Activated T-helper 1 cell treated with Interleukin-2 at 50 U/mL for 16 hours (primary cell): Measurements from ENCODE around the gene PTGR1.
"Not testable (repeated sequence)": the region's sequence is repeated elsewhere in the genome, so short reads cannot be mapped to it uniquely, and the experiment has no call there.

Experiments
- DNase-seq: peaks from one replicate; pipeline ENCODE4 v3.0.0-alpha.2; 2020; ENCODE audit warnings: low read depth

PTGR1 gene

DNA sequence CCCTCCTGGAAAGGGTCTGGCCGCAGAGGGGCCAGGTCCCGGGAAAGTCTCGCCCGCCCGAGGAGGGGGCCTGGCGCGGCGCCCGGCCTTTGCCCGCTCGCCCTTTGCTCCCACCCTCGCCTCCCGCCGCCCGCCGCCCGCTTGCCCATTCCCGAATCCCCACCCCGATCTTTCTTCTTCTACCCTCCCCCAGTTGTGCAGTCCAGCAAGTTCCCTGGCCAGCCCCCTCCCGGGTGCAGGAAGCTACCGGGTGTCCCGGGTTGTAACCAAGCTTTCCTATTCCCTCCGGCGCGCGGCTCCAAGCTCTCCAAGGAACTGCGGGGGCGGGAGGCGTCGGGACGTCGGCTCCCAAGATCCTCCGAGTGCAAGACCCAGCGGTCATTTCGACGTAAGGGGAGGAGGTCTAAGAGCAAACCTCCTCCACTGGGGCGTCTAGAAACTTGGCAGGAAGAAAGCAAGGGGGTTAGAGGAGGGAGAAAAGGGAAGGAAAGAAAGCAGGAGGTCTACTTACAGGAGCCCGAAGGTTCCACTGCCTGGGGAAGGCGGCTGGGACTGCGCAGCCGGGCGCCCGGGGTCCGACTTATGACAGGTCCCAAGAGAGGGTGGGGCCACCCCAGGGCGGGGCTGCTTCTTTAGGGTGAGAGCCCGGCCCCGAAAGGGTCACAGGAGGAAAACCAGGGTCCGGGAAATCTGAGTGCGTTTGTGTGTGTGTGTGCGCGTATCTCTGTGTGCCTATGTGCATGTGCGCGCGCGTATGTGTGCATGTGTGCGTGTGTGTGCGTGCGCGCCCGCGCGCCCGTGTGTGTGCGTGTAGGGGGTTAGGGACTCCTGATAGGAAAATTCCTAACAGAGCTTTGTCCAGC, at the start of gene PTGR1:
PTGR1 (minus strand) TSS at position 556 of the 863 bp plus-strand sequence. CDS start 2,225 bp downstream, outside the sequence.
- no peak for DNase-seq

DNA sequence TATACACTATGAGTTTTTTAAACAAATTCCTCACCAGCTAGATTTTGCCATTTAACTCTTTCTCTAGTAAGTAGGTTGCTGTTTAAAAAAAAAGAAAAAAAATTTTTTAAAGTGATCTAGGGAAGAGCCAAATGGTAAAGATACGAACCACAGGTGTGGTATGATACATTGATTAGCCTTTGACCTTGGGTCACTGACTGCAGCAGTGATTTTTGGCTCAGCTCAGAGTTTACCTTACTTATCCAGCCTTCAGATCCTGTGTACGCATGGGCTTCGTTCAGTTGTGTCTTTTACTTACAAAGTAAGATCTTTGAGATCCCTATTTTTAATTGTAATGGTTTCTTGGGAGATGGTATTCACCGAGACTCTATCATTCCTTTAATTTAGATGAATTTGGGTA, 49.6 kb upstream of the PTGR1 start:
- DNase-seq = no peak

DNA sequence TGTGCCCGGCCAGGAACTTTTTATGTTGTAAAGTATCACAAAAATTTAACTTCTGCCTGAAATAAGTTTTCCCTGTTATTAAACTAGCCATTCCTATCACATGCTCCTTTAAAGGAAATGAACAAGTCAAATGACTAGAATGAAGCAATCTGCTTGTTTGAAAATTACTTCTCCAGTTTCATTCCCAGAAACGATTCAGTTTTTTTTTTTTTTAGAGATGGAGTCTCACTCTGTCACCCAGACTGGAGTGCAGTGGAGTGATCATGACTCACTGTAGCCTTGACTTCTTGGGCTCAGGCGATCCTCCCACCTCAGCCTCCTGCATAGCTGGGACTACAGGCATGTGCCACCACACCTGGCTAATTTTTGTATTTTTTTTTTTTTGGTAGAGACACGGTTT, 48.6 kb upstream of the PTGR1 start:
- no peak for DNase-seq

DNA sequence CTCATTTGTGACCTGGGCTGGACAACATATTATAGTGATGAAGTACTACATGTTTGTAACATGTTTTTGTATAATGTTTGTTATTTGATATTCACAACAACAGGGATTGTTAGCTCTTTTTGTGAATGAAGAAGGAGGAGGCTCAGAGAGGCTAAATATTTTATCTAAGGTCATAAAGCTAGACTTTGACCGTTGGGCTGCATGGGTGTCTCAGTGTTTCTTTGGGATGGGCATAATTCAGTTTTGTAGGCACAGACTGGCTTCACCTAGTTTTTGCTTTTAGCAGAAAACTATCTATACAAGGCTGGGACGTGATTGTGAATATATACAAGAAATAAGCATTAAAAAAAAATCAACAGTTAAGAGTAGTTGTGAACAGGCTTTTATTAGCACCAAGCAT, 47.0 kb upstream of the PTGR1 start:
- DNase-seq = no peak

DNA sequence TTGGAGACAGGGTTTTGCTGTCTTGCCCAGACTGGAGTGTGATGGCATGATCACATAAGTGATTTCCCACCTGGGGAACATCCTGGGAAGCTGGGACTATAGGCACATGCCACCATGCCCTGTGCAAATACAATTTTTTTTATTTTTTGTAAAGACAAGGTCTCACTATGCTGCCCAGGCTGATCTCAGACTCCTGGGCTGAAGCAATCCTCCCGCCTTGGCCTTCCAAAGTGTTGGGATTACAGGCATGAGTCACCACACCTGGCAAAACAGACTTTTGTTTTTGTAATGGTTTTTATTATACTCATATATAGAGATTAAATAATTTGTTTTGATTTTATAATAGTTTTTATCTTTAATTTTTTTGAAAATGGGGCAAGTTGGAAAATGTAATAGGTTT, 46.4 kb upstream of the PTGR1 start:
- no peak for DNase-seq

DNA sequence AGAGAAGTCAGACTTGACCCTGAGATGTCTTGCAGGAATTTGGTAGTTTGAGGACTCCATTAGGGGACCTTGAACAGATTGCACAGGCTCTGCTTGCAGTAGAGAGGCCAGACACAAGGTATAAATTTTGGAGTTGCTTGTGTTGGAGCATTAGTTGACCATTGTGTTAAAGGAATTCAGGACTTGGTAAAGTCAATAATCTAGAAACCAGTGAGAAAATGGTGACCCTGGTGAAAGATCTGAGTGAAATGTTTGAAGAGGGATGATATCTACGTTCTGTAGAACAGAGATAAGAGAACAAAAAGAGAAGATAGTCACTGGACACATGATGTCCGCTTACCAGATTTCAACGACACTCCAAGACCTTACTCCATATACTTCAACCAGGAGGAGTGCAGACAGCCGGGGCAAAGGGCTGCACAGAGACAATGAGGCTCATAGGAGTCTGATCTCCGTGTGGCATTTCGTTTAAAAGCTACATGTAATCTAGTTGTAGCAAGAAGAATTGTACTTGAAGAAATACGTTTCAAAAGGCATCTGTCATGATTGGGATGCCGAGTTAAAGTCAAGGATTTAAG, 44.8 kb upstream of the PTGR1 start:
- DNase-seq = no peak

DNA sequence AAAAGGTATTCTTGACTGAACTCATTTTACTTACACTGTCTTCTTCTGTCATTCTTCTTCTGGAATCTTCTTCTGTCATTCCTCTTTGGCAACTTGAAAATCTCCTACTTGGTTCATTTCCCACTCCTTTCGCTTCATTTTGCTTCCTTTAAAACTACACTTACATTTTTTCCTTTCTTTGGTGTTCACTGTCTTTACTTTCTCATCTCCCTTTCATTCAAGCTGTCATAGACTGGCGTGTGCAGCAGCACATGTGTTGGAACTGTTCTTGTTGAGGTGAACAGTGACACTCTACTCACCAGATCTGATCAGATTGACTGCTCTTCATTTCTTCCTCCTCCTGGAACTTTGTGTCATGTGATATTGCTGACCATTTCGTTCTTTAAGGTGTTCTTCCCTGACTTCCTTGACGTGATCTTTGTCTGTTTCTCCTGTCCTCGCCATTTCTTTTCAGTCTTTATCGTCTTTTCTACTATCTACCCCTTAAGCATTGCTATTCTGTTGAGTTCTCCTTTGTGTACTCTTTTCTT, 38.0 kb upstream of the PTGR1 start:
- DNase-seq = no peak

DNA sequence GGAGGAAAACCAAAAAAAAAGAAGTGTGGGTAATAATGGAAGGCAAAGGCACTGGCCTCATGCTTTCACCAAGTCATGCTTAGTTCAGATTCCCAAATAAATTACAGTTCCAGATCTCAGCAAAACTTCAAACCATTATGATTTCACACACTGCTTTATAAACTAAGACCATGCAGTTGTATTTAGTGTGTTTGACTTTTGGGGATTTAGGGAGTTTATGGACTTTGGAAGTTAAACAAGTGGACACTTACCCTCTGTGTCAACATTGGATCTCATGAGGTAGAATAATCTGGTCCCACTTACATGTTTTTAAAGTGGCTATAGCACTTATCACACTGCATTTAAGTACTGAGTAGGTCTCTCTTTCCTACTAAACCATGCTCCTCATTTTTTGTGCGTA, 35.4 kb upstream of the PTGR1 start:
- DNase-seq = no peak

DNA sequence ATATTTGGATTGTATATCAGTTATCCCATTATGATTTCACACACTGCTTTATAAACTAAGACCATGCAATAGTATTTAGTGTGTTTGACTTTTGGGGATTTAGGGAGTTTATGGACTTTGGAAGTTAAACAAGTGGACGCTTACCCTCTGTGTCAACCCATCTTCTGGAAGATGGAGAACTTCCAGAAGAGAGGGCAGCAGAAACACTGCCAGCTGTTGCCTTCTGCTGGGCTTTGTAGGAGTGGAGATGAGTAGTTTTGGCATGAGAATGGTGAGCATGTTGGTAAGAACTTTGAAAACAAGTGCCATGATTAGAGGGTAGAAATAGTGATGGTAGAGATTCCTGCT, 33.9 kb upstream of the PTGR1 start:
- DNase-seq = no peak

DNA sequence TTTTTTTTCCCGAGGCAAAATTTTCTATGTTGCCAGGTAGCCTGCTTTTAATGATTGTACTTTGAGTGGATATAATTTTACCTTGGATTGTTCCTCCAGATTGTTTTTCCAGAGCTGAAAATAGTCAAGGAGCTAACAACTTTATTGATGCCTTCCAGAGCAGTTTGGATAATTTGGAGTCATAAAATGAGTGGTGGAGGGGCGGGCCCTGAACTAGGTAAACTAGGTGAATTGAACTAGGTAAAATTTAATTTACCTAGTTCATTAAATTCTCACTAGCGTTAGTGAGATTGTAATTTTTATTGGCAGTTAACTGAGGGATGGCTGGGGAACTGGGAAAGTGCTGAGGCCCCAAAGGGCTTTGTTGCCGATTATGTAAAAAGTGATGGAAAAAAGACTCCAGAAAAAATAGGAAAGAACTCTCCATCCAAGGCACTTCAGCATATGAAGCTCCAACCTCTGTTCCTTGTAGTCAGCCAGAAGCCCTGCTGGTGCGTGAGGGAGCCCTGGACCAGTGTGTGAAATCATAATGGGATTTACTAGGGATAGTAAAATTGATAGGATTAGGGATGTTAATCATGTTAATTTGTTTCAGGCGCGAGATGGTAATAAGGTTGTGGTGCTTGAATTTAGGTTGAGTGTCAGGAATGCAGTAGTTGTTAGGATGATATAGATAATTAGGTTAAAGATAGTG, 33.4 kb upstream of the PTGR1 start:
- DNase-seq = no peak

DNA sequence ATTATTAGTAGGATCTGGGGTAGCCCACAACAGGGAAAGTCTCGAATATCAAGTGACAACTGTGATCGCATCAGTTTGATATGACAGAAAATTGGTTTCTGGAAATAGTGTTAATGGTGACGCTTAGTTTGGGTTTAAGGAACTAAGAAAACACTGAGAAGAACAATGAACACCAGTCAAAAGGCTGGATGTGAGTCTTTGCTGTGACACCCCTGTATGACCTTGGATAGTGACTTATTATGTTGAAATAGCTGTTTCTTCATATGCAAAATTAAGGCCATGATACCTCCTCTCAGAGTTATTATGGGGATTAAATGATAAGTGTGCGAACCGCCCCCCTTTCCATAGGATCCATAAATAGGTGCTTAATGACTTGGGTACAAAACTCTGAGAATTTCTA, 32.6 kb upstream of the PTGR1 start:
- no peak for DNase-seq

DNA sequence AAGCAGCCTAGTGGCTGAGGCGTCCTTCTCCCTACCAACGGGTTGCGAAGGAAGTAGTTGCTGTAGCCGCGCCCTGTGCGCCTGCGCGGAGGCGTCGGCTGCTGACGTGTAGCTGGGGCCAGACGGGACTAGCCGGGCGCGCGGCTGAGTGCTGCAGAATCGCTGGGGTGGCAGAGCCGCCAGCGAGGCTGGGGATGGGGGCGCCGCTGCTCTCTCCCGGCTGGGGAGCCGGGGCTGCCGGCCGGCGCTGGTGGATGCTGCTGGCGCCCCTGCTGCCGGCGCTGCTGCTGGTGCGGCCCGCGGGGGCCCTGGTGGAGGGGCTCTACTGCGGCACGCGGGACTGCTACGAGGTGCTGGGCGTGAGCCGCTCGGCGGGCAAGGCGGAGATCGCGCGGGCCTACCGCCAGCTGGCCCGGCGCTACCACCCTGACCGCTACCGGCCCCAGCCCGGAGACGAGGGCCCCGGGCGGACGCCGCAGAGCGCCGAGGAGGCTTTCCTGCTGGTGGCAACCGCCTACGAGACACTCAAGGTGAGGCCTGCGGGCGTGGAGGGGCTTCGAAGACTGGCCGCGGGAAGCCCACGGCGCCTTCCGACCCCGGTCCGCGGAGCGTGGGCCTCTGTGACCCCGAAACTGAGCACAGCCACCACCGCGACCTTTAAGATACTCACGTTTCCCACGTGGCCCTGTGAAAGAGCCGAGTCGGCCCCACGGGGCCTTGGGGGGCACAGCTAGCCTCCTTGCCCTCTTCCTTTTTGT, 31.9 kb upstream of the PTGR1 start, which contains the start of gene DNAJC25:
DNAJC25 (plus strand) TSS at position 121 of the 758 bp plus-strand sequence; CDS start at position 195, 74 bp downstream.
- peak; percentile 95 for DNase-seq

DNA sequence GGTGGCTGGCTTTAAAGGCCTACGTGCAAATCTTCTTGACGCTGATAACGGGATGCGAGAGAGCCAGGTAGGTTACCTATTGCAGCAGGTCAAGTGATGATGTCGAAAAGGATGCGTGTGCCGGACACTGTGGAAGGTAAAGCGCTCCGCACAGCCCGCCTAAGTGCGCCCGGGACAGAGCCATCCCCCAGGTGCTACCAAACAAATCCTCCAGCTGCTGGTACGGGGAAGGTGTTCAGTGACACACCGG, 31.4 kb upstream of the PTGR1 start:
- DNase-seq = no peak

DNA sequence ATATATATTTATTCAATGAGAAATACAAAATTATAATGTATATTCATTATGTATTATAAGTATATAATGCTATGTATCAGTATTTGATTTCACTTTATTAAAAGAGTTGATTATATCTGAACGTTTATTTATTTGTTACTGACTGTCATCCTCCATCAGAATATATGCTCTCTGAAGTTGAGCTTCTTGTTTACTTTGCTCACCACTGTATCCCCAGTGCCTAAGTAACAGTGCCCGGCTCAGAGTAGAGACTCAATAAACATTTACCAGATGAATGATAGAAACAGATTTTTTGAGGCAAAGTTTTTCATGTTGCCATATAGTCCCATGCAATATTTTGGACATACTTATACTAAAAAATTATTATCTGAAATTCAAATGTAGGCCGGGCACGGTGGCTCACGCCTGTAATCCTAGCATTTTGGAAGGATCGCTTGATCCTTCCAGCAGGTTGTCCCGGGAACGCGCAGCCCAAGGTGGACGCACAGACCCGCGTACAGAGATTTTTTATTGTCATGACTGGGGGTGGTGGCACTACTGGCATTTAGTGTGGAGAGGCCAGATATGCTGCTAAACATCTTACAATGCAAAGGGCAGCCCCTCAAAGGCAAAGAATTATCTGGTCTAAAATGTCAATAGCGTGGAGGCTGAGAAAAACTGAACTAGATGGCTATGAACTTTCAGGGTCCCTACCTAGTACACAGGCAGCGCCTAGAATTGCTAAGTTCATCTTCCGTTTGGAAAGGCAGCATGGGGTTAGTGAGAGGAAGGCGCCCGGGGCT, 30.9 kb upstream of the PTGR1 start:
- no peak for DNase-seq

DNA sequence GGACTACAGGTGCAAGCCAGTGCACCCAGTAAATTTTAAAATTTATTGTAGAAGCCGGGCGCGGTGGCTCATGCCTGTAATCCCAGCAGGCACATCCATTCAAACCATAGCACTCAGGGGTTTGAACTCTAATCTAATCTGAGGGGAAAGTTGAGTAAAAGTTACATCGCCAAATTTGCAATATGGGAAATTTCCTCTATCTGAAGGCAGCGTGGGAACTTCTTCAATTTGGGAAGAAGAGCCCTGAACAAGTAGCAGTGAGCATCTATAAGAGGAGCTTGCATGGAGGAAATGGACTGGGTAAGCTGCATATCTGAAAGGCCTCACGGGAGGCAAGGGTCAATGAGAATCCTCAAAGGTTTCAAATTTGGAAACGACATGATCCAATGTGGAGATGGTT, 29.0 kb upstream of the PTGR1 start:
- DNase-seq = no peak

DNA sequence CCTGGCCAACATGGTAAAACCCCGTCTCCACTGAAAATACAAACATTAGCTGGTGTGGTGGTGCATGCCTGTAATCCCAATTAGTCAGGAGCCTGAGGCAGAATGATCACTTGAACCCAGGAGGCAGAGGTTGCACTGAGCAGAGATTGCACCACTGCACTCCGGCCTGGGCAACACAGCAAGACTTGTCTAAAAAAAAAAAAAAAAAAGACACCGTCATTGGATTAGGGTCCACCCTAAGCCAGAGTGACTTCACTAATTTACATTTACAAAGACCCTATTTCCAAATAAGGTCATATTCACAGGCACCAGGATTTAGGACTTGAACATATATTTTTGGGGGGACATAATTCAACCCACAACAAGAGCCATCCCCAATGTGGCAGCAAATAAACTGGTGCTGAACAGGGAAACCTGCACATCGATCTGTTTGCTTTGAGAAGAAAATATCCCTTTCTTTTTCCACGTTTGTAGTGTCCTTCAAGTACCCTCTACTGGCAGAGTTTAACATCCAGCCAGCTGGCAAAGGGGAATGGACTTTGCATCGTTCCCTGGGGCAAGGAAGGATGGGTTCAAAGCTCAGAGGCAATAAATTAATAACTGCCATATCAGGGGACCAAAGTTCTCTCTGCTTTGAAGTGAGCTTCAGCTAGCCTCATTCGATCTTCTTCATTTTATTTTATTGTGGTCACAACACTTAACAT, 28.0 kb upstream of the PTGR1 start:
- DNase-seq = no peak

DNA sequence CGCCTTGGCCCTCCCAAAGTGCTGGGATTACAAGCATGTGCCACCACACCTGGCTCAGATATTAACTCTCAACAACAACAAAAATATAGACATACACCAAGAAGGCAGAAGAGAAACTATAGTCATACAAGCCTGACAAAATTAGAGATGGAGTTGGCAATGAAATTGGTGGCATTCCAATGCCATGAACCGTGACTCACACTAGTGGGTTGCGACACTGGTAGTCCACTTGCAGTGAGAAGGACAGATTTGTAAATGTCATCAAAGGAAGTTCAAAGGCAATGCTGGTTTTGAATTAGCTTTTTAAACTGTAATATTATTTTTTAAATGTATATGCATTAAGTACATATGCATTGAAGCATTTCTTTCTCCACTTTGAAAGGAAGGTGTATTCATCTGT, 23.2 kb upstream of the PTGR1 start:
- DNase-seq = no peak

DNA sequence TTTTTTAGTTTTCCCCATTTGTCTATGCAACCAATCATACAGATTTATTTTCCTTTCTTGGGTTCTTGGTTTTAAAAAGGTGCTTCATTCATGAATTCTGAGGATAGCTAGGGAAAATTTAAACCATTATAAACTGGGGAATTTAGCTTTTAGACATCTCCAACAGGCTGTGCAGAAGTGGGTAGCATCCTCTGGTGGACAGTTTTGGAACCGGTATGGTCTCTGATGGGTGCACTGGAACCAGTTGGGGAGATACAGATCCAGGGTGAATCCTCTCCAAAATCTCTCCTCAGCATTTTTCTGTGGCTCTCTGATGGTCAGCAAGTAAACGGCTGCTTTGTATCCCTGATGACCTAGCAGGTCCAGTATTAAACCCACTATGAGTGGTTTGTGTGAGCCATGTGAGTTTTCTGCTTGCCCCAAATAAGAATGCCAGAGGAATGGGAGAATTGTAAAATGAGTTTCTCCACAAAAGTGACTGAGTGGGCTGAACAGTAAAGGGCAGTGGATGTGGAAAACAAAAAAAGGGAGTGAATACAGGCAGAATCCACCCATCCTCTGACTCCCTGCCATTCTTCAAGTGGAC, 22.5 kb upstream of the PTGR1 start:
- DNase-seq = no peak

DNA sequence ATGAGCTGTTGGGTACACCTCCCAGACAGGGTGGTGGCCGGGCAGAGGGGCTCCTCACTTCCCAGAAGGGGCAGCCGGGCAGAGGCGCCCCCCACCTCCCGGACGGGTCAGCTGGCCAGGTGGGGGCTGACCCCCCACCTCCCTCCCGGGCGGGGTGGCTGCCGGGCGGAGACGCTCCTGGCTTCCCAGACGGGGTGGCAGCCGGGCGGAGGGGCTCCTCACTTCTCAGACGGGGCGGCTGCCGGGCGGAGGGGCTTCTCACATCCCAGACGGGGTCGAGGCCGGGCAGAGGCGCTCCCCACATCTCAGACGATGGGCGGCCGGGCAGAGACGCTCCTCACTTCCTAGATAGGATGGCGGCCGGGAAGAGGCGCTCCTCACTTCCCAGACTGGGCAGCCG, 17.9 kb upstream of the PTGR1 start:
- DNase-seq = not testable (repeated sequence)

DNA sequence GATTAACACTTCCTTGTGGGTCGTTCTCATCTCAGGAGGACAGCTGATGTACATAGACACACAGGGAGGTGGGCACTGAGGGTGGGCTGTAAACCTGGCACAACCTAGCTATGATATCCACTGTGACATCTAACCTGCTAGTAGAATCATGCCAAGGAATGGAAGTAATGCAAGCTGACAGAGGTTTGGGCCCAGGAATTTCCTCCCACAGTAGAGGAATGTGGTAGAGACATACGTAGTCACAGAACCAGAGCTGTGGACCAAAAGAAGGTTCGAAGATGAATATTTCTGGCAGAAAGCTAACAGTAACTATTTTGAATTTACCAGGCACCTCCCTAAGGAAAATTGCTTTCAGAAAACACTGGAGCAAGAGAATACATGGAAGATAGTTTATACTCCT, 16.5 kb upstream of the PTGR1 start:
- no peak for DNase-seq
